HG03039 (cell line): ENCODE data around the gene PCBD2.
"Not testable (repeated sequence)": the region's sequence is repeated elsewhere in the genome, so short reads cannot be mapped to it uniquely, and the experiment has no call there.

ENCODE experiments used
- ATAC-seq: cut with Tn5 transposase; IDR thresholded peaks from one replicate; pipeline ENCODE4 v1.9.1; 2021; ENCODE audit warnings: mild to moderate bottlenecking, moderate library complexity; ENCODE audit not compliant: unreplicated experiment

PCBD2 gene

DNA sequence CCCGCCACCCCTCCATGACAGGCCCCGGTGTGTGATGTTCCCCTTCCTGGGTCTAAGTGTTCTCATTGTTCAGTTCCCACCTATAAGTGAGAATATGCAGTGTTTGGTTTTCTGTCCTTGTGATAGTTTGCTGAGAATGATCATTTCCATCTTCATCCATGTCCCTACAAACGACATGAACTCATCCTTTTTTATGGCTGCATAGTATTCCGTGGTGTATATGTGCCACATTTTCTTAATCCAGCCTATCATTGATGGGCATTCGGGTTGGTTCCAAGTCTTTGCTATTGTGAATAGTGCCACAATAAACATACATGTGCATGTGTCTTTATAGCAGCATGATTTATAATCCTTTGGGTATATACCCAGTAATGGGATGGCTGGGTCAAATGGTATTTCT is 93.1 kb downstream of the PCBD2 start:
- not testable (repeated sequence) for ATAC-seq

DNA sequence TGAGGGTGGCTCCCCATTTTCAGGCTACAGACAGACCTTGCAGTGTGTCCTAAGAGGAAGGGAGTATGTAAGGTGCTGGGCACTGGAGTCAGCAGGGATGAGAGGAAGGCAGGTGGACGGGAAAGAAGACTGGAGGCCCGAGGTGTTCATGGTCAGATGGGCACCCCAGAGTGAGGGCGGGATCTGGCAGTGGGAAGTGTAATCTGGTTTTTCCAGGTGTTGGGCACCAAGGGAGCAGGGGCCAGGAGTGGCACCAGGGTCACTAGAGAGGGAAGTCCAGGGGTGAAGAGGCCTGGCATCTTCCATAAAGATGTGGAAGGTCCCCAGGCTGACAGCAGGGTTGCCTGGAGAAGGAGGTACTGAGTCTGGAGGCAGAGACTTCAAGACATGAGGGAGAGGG is 99.4 kb downstream of the PCBD2 start:
- no peak for ATAC-seq

DNA sequence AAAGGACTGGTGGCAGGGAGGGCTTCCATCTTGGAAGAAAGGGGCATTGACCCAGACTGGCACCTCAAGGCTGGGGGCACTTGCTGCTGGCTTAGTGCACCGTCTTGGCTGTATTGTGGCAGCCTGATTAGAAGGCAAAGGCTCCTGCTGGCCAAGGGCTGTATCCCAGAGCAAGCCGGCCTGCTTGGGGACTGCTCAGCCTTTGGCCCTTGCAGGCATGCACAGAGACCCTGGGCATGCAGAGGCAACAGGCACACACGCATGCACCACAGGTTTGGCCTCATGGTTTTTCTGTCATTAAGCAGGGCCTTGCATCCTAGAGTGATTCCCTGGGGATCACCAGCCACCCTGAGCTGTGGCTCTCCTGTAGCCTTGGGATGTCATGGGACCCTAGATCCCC is 100.1 kb downstream of the PCBD2 start:
- no peak for ATAC-seq

DNA sequence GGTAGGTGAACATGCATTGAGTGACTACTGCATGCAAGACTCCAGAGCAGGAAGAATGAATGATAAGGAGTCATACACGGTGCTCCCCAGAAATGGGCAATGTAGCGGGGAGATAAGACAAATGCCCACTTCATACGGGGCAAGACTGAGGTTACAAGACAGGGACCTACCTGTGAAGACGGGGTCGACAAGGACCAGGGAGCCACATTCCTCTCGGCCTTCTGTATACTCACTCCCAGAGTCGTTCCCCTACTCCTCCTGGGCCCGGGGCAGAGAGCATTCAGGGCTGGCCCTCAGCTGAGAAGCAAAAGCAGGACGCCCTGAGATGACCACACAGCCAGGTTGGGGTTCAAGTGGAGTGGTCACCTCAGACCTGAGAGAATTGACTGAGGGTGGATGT is 102.4 kb downstream of the PCBD2 start:
- ATAC-seq, result no peak

DNA sequence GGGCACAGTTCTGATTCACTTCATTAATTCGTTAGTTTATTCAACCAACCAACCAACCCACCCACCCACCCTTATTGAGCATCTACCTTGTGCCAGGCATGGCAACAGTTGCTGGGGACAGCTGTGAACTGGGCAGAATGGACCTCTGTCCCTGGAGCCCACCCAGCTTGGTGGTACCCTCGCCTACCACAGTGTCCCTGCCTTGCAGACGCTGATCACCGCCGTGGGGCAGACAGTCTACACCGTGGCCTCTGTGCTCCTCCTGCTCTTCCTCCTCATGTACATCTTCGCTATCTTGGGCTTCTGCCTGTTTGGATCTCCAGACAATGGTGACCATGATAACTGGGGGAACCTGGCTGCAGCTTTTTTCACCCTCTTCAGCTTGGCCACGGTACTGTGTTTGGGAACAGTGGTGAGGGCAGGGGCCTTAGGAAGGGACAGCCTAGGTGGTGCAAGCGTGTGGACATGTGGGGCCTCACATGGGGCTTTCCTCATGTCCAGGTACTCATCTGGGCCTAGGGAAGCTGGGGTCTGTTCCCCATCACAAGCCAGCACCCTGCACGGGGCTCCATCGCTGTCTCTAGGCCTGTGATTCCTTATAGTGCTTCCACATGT is 102.9 kb downstream of the PCBD2 start:
- ATAC-seq, result no peak

DNA sequence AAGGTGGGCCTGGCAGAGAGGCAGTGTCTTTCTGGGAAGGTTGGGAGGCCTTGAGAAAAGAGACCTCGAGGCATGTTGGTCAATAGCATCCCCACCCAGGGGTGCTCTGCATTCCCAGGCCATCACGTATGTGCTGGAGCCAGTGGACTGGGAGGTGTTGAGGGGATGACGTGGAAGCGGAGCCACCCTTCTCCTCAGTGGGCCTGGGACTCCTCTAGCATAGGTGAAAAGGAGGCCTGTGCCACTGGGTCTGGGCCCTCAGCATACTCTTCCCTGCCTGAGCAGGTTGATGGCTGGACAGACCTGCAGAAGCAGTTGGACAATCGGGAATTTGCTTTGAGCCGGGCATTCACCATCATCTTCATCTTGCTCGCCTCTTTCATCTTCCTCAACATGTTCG is 103.6 kb downstream of the PCBD2 start:
- ATAC-seq, result no peak

DNA sequence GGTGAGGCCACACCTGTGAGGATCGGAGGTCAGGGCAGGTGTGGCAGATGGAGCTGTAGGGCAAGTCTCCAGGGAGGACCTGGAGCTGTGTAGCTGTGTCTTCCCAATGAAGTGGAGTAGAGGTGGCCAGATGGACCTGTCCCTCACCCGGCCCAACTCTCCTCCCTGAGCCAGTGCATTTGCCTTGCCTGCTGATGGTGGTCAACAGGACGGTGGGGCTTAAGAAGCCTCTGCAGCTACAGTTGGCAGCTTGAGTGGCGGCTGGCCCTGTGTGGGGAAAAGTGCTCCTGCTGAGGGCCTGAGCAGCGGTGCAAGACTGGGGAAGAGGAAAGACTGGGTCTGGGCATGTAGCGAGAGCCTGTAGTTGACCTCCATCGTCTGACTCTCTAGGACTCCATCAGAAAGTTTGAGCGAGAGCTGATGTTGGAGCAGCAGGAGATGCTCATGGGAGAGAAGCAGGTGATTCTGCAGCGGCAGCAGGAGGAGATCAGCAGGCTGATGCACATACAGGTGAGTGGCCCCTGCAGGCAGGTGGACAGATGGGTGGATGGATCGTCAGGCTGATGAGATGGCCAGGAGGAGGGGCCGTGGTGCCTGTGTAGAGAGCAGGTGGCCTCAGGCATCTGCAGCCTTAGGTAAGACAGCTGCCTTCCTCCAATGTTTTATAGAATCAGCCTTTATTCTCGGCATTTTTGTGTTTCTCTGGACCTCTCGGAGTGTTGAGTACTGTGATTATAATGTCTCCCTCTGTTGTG is 104.2 kb downstream of the PCBD2 start:
- no peak for ATAC-seq

DNA sequence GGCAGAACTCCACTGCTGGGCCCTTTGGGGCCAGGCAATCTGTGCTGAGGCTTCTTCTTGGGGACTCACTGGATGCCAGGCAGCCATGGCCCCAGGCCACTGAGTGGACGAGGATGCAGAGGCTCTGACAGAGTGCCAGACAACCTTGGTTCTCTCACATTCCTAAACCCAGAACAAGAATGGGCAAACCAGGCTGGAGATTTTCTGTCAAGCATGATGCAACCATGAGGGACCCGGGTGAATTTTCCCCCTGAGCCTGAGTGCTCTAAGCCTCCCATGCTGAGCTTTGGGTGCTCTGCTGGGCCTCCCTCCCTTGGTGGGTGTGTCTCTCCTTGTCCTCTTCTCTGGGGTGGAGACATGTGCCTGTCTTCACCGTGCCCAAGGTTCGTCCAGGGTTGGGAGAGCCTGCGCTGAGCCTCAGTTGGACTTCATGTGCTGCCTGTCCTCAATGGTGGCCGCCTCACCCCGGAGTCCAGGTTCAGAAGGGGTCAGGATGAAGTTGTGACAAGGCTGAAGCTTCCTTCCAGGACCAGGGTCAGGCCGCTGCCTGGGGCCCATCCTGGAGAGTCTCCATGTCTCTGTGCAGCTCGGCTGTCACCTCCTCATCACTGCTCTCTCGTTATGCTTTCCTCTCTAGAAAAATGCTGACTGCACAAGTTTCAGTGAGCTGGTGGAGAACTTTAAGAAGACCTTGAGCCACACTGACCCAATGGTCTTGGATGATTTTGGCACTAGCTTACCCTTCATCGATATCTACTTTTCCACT is 105.0 kb downstream of the PCBD2 start:
- ATAC-seq, result no peak

DNA sequence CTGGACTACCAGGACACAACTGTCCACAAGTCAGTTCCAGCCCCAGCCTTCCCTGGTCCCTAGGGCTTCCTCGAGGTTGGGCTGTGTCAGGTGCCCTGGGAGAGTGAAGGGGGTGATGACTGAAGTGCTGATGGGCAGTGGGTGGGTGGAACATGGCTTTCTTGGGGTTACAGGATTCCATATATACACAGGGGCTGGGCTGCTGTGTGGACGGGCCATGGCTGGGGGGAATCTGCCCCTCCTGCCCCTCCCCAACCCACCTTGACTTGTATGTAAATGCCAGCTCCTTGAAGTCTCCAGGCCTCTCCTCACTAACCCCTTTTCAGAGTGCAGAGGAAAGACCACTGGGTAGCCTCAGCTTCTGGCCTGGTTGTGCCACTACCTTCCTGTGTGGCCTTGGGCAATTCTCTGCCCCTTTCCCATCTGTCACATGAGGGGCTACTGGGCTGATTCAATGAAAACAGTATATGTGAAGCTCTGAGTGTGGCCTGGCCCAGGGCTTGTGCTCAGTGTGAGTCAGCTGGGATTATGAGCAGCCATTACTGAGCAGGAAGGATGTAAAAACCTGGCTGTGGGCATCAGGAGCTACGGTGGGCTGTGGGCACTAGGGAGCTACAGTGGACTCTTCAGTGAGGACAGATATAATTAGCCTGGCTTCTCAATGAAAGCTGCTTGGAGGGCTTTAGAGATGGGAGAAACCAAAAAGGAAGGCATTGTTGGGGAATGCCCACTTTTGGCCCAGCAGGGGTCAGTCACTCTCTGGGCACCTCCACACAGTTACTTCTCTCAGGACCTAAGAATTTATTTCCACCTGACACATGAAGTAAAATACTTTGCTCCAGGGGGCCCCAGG is 105.8 kb downstream of the PCBD2 start:
- no peak for ATAC-seq

DNA sequence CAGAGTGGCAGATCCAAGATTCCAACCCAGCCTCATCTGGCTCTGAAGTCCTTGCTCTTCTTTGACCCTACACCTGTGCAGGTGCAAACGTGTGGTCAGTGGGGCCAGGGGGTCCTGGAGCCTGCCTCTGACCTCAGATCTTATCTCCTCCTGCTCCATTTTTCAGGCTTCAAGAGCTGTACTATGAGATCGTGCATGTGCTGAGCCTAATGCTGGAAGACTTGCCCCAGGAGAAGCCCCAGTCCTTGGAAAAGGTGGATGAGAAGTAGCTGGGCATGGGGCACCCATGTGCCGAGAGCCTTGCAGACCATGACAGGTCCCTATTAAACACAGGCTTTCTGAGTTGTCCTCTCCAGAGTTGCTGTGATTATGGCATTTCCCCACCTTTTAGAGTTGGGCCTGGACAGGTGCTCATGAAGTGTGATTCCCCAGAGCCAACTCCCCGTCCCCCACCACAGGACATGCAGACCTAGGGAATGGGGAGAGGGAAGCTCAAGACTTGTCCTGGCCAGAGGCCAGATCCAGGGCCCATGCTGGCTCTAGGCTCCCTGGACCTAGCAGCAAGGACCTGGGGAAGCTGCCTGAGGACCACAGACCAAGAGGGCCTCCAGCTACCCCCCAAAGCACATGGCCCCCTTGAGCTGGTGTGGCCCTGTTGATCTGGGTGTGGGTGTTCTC is 106.6 kb downstream of the PCBD2 start:
- no peak for ATAC-seq

DNA sequence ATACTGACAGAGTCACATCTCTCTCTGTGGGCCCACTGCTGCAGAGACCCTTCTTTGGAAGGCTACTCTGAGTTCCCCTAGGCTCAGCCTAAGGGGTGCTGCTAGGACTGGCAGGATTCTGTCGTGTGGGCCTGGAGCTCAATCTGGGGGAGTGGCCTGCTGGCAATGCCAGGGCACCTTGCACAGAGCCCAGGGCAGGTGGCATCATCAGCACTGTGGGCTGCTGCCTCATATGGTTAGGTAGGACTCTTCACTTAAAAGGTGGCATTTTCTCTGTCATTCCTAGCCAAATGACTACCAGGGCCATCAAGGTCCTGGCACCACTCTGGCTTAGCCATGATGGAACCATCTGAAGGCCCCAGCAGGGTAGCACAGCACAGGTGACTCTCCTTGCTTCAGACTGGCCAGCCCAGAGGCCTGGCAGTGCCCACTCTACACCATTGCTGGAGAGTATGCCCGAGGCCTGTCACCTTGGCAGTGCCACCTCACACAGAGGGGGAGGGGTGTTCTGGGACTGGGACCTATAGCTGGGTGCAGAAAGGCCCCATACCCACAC is 107.2 kb downstream of the PCBD2 start:
- no peak for ATAC-seq
